Retinal pigment epithelial cell (primary cell): ENCODE data around the gene STUB1.

Source experiments
- DNase-seq: peaks from one replicate; pipeline ENCODE4 v3.0.0-alpha.2; 2010; ENCODE audit warnings: low read depth
- H3K4me3 ChIP-seq: 2 replicates; pipeline ENCODE4 v1.5.1; 2011; ENCODE audit warnings: mild to moderate bottlenecking, low read length, control low read depth, moderate library complexity
- CTCF ChIP-seq: conservative IDR thresholded peaks from 2 replicates; pipeline ENCODE4 v1.5.1; 2011; ENCODE audit warnings: low read depth, low read length, control low read depth, inconsistent platforms

The STUB1 gene

DNA sequence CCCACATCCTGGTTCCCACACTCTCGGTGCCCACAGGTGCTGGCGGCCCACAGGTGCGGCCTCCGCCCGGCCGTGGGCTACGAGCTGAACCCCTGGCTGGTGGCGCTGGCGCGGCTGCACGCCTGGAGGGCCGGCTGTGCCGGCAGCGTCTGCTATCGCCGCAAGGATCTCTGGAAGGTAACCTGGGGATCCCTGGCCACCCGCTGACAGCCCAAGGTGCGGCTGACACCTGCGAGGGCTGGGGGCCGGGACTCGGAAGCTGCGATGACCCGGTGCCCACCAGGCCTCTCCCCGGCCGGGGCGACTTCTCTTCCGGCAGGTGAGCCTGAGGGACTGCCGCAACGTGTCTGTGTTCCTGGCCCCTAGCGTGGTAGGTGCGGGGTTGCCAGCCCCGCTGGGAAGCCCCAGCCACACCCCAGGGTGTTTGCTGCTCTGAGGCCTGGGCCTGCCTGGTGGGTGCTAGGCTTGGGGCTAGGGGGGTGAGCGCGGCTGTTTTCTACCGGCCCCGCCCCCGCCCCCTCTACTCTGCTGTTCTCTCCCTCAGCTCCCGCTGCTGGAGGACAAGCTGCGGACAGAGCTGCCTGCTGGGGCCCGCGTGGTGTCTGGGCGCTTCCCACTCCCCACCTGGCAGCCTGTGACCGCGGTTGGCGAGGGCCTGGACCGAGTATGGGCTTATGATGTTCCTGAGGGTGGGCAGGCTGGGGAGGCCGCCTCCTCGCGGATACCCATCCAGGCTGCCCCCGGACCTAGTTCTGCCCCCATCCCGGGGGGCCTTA, 41.7 kb downstream of the STUB1 start:
- no peak overlapping the region for H3K4me3 ChIP-seq
- TF ChIP-seq CTCF = no peak
- no peak for DNase-seq

GRCh38 chr16:722835-723633, 42.8 kb downstream of the STUB1 start:
- no peak overlapping the region for H3K4me3 ChIP-seq
- no peak for DNase-seq
- no peak for TF ChIP-seq CTCF

DNA sequence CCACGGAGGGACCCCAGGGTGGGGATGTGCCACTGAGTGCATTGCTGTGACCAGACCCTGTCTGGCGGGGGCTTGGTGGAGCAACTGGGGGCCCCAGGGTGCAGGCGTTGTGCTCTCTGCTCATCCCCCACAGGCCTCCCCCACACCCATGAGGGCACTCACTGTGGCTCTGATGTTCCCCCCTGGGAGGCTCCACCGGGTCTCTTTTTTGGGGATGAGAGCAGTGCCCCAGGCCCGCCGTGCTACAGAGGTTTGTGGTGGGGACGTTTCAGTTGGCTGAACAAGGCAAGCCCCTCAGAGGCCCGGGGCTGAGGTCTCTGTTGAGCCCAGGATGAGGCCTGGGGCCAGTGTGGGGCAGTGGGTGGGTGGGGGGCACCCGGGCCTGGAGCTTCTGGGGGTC, 43.5 kb downstream of the STUB1 start:
- no peak for TF ChIP-seq CTCF
- H3K4me3 ChIP-seq = no peak overlapping the region
- DNase-seq = no peak

- H3K4me3 ChIP-seq = no peak overlapping the region
- DNase-seq = no peak
- TF ChIP-seq CTCF = no peak
Measured at GRCh38 chr16:724188-725040, 44.2 kb downstream of the STUB1 start.

DNA sequence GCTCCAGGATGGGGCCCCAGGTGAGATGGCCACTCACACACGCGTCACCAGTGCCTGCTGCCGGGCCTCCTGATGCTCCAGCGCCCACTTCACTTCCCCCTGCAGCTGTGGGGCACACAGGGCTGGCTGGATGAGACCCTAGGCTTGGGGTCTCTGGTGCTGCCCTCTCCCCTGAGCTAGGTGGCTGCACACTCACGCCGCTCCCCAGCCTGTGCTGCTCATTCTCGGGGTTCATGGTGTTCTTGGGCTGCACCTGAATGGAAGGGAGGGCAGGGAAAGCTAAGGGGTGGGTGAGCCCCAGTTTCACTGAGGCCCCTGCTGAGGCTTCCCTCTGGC, 44.8 kb downstream of the STUB1 start:
- H3K4me3 ChIP-seq = no peak overlapping the region
- no peak for DNase-seq
- no peak for TF ChIP-seq CTCF

GRCh38 chr16:725463-726187, 45.4 kb downstream of the STUB1 start:
- no peak for TF ChIP-seq CTCF
- H3K4me3 ChIP-seq = no peak overlapping the region
- DNase-seq = no peak
